ENCODE data around the gene ITPK1.

DNA sequence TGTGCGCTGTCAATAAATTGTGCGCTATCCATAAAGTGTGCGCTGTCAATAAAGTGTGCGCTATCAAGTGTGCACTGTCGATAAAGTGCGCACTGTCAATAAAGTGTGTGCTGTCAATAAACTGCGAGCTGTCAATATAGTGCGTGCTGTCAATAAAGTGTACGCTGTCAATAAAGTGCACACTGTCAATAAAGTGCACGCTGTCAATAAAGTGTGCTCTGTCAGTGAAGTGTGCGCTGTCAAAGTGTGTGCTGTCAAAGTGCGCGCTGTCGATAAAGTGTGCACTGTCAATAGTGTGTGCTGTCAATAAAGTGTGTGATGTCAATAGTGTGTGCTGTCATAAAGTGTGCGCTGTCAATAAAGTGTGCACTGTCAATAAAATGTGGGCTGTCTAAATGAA is 195.7 kb downstream of the ITPK1 start:
- TF ChIP-seq POLR2A (IDR thresholded peaks at IDR 0.05; ENCODE audit: low read depth, low read length) (no peak), POLR2AphosphoS5 (IDR thresholded peaks at IDR 0.05; ENCODE audit: low read depth, low read length) (no peak)

All from GM12892 (cell line).